ENCODE results near the gene HAUS7.

Gene HAUS7

GRCh38 chrX:153434801-153435200 lies 35.6 kb downstream of the HAUS7 start:
- DNase-seq (ENCODE audit: low spot score) = no peak

- DNase-seq (ENCODE audit: low spot score) = no peak
Measured at GRCh38 chrX:153433781-153434285, 36.5 kb downstream of the HAUS7 start.

- no peak for DNase-seq (ENCODE audit: low spot score)
Measured at GRCh38 chrX:153433161-153433680, 37.2 kb downstream of the HAUS7 start.

- DNase-seq (ENCODE audit: low spot score) = no peak
Measured at GRCh38 chrX:153430796-153431195, 39.6 kb downstream of the HAUS7 start.

GRCh38 chrX:153426204-153426603 lies 44.2 kb downstream of the HAUS7 start:
- no peak for DNase-seq (ENCODE audit: low spot score)

- no peak for DNase-seq (ENCODE audit: low spot score)
Measured at GRCh38 chrX:153423652-153424051, 46.7 kb downstream of the HAUS7 start.

GRCh38 chrX:153421856-153422255 lies 48.5 kb downstream of the HAUS7 start:
- no peak for DNase-seq (ENCODE audit: low spot score)

GRCh38 chrX:153420851-153421599 lies 49.4 kb downstream of the HAUS7 start:
- no peak for DNase-seq (ENCODE audit: low spot score)

- DNase-seq (ENCODE audit: low spot score) = no peak
Measured at GRCh38 chrX:153417637-153418036, 52.7 kb downstream of the HAUS7 start.

GRCh38 chrX:153416781-153417450 lies 53.5 kb downstream of the HAUS7 start:
- DNase-seq (ENCODE audit: low spot score) = no peak

- no peak for DNase-seq (ENCODE audit: low spot score)
Measured at GRCh38 chrX:153414856-153415510, 55.4 kb downstream of the HAUS7 start.

- DNase-seq (ENCODE audit: low spot score) = no peak
Measured at GRCh38 chrX:153413731-153414130, 56.6 kb downstream of the HAUS7 start.

GRCh38 chrX:153412746-153413720 lies 57.3 kb downstream of the HAUS7 start:
- DNase-seq (ENCODE audit: low spot score) = no peak

- no peak for DNase-seq (ENCODE audit: low spot score)
Measured at GRCh38 chrX:153411988-153412574, 58.3 kb downstream of the HAUS7 start.

- DNase-seq (ENCODE audit: low spot score) = no peak
Measured at GRCh38 chrX:153411255-153411987, 59.0 kb downstream of the HAUS7 start, which contains the start of gene ZFP92. Gene ZFP92 (plus strand): TSS chrX:153411472. CDS start chrX:153418323, 6,851 bp downstream.

GRCh38 chrX:153410888-153411254 lies 59.5 kb downstream of the HAUS7 start:
- no peak for DNase-seq (ENCODE audit: low spot score)

- DNase-seq (ENCODE audit: low spot score) = no peak
Measured at GRCh38 chrX:153410373-153410772, 60.0 kb downstream of the HAUS7 start.

- no peak for DNase-seq (ENCODE audit: low spot score)
Measured at GRCh38 chrX:153409414-153410101, 60.8 kb downstream of the HAUS7 start.

GRCh38 chrX:153408871-153409351 lies 61.5 kb downstream of the HAUS7 start:
- no peak for DNase-seq (ENCODE audit: low spot score)
